GM18511 (cell line): ENCODE data around the gene ESRRG.
"Not testable (repeated sequence)": the region's sequence is repeated elsewhere in the genome, so short reads cannot be mapped to it uniquely, and the experiment has no call there.

ENCODE experiments used
- ATAC-seq: cut with Tn5 transposase; IDR thresholded peaks from one replicate; pipeline ENCODE4 v1.9.1; 2021; ENCODE audit warnings: mild to moderate bottlenecking, moderate library complexity; ENCODE audit not compliant: unreplicated experiment

Gene ESRRG

DNA sequence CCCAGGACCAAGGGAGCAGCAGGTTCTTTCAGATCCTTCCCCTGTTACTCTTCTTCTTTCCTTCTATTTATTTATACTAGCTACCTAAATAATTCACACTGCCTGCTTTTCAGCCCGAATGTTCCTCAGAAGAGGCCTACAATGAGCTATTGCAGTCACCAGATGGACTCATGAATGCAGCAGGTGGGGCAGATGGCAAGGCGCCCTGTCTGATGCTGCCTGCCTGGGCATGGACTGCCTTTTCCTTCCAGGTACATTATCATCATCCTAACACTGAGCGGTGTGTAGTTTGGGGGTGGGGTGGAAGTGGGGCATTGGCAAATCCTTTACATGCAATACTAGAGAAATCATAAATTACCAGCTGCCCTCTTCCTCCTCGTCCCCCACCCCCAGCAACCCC, 17.6 kb downstream of the ESRRG start:
- no peak for ATAC-seq

DNA sequence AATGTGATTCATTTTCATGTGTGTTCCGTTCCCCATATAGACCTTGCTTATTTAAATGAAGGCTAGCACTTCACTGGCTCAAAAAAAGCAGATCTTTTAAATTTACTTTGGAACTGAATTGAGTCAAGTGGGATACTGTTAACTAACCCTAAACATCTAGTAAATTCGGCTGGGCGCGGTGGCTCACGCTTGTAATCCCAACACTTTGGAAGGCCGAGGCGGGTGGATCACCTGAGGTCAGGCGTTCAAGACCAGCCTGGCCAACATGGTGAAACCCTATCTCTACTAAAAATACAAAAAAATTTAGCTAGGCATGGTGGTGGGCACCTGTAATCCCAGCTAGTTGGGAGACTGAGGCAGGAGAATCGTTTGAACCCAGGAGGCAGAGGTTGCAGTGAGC, 19.2 kb downstream of the ESRRG start:
- ATAC-seq, result not testable (repeated sequence)

DNA sequence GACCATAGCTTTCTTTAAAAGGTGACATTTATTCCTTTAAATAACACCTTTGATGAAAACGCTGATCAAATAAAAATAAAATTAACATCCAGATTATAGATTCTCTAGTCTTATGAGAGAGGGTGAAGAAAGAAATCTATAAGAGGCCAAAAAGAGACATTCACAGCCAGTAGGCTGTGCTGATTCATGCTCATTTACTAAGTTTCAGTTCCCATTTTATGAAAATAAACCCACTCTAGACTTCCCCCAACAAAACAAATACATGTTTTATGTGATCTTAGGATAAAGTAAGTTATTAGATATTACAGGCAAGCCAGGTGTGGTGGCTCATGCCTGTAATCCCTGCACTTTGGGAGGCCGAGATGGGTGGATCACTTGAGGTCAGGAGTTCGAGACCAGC, 21.1 kb downstream of the ESRRG start:
- ATAC-seq, result peak; percentile 84

DNA sequence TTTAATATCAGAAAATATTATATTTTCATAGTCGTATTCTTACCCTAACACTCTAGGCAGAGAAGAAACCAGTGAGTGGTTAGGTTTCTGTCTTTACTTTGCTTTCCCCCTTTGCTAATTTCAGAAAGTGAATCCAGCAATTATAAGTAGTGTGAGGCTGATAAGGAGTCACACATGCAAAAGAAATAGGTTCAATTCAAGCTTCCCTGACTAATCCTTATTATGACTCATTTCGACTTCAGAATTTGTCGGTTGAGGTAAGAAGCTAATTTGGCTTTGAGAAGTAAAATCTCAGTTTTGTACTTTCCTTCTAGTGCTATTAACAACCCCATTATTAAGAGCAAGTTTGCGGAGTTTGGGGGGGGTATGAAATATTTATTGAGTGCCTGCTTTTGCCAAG, 22.4 kb downstream of the ESRRG start:
- ATAC-seq, result no peak

DNA sequence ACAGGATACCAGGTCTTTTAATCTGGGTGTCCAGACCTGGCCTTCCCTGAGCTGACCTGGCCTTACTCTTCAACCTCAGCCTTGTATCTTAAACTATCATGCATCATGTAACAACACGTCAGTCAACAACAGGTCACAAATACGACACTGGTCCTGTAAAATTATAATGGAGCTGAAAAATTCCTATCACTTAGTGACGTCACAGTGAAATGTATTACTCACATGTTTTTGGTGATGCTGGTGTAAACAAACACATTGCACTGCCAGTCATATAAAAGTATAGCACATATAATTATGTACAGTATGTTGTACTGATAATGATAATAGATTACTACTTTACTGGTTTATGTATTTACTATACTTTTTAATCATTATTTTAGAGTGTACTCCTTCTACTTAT, 31.5 kb downstream of the ESRRG start:
- no peak for ATAC-seq

DNA sequence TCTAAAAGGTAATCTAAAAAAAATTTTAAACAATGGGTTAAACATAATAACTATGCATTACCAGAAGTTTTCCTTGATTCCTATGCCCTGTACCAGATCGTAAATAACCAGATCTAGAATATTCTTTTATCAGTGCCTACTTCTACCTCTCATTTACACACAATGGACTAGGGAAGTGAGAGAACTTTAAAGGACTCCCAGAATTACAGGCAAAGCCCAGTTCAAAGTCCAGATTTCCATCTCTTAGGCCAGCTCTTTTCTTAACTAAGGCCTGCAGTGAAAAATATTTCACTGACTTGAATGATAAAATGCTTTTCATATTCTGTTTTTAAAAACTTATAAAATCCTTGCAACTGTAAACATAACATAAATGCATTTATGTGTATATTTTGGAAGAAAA, 32.6 kb downstream of the ESRRG start:
- ATAC-seq, result no peak

DNA sequence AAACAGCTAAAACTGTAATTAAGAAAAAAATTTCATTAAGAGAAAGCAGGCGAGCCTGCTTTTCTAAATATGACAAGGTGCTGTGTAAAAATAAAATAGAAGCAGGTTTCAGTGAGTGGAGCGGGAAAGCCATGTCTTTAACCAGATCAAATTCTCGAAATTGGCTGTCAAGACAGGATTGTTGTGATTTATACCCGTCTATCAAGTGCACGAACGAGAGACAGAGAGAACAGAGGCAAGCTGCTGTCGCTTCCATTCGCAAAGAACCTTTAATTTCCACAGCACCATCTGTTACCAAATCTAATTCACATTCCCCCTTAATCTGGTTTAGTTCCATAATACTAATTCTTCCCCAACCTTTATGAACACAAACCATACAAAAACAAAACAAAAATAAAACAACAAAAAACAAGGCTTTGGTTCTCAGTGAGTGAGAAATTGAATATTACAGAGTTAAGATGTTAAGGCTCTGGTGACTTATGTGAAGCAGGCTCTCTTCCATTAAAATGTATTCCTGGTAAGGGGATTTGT, 35.0 kb downstream of the ESRRG start:
- ATAC-seq, result no peak

DNA sequence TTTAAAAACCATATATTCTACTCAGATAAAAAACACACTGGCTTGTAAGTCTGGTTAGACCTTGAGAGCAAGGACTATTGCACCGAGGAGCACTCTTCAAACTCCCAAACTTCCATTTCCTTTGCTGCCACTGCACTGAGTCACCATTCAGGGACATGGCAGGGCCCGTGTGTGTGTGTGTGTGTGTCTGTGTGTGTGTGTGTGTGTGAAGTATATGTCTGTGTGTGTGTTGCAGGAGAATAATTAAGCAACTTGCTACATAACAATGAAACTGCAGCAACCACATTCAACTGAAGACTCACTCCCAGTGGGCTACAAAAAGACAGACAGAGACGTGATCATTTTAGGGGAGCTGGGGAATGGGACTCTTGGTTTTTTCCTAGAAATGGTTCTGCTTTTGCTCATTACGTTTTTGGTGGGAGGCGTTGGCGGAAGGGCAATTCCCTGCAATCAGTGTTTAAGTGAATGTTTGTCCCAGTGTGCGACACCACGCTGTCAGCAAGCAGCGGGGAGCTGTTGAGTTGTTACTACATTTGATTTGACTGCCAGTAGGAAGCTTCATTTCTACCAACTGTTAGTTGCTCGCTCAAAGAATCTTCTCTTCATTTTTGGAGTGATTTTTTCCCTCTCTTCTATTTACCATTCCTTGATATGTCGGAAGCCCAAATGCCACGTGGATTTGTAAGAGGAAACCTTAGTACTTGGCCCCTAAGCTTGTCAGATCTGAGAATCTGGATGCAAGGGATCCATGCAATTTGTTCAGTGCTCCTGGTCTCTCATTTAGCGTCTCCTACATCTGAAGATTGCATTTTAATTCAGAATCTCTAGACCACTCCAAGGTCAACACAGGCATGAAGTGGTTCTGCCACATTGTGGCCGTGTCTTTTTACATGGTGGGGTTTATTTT, 36.1 kb downstream of the ESRRG start:
- ATAC-seq, result no peak

DNA sequence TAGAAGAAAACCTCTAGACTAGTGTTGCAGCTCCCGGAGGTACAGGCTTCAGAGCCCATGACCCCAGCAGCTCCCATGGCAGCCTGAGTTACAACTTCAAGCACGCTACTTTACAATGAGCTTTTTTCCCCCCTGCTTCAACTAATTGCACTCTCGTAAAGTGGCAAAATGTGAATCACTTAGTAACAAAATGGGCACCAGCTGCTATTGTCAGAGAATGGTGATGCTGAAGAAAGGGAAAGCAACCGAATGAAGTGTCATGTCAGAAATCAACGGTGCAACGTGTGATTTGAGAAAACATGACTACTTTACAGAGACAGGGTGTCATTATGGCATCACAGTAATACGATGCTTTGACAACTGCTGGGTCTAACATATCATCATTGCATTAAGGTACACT, 40.5 kb downstream of the ESRRG start:
- no peak for ATAC-seq

DNA sequence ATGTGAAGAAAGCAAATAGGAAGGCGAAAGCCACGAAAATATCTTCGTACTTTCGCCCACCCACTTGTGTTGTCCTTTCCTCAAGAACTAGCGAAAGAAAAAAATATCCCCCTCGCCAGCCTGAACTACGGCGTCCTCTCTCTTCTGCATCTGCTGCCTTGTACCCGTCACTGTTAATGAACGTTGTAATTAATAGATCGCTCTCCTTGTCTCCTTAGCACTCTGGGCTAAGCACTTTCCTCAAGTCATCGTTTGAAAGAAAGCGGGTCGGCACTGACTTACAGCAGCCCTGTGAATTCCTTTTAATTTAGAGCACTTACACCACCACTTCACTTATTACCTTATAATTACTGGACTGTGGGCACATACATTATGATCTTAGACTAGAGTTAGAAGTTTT, 44.1 kb downstream of the ESRRG start:
- ATAC-seq, result no peak

DNA sequence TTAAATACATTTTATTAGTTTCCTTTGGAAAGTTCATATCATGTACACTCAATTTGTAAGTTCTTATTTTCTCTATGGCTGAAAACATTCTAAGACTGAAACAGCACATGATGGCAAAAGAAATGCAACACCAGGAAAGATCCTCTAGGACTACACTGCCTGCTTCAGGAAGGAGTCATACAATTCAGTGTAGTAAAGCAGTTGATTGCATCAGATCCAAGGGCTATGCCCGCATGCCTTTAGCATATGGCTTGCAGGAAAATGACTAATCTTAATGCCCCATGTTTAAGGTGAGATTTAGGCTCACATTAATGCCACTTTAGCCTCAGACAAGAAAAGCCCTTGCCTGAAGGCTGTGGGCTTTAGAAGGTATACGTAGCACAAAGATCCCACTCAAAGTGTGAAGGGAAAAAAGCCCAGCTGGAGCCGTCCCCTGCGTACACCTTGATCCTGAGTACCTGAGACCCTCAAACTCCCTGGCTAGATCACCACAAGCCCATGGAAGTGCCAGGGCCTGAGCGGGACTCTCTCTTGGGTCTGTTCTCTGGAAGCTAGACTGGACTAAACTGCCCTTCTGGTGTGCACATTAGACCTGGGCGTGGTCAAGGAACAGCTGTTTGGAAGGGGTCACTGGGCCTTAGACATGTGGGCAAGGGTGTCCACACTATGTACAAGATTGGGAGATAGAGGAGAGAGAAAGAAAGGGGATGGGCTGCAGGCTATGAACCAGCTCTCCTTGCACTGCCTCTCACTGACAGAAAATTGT, 52.9 kb downstream of the ESRRG start:
- ATAC-seq, result no peak

DNA sequence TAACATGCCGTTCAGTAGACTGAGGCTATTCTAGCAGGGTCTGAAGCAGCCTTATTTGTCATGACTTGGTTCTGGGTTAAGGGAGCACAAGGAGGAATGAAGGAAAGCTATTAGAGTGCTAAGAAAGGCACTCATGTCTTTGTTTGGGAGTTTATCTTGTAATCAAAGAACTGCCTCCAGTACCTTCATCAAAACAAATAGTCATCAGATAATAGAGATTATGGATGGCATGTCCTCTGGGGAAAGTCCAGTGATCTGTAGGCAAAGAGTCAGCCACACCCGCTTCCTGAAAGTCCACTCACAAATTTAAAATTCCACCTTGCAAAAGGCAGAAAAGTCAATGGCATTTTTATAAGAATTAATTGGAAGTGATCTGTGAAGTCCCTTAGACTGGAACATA, 56.8 kb downstream of the ESRRG start:
- ATAC-seq, result no peak

DNA sequence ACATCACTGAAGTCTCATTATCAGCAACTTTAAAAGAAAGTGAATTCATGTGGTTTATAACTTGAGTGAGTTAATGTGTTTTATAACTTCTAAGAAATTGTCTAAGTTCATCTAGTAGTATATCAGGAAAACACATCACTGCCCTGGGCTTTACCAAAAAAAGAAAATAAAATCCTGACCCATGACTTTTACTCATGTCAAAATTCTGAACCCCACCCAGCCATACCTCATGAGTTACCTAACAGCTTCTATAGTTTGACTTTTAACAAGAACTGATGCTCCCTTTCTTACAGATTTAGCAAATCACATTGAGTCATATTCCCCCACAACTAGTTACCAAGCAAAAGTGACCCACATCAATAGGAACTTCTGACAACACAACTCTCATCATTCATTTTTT, 57.4 kb downstream of the ESRRG start:
- ATAC-seq, result no peak

DNA sequence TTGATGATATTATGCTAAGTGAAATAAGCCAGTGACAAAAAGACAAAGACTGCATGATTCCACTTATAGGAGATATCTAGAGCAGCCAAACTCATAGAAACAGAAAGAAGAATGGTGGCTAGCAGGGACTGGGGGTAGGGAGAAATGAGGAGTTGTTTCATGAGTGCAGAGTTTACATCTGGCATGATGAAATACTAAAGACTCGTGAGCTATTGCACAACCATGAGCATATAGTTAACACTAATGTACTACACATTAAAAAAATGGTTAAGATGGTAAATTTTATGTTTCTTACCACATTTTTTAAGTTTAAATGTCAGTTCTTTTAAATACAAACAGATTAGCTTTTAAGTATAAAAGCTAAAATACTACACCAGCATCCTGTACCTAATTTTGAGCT, 57.8 kb downstream of the ESRRG start:
- no peak for ATAC-seq

DNA sequence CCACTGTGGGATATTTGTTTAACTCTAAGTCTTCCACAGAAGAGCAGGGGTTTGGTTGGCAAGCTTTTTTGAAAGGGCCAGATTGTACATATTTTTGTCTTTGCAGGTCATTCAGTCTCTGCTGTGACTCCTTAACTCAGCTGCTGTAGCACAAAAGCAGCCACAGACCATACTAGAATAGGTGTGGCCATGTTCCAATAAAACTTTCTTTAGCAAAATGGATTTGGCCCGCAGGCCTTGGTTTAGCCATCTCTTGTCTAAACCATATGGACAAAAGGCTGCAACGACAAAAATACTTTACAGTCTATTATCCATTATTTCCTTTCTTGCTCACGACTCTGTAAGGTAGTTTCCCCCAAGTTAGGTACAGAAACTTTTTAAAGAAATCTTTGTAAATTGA, 60.5 kb downstream of the ESRRG start:
- no peak for ATAC-seq

DNA sequence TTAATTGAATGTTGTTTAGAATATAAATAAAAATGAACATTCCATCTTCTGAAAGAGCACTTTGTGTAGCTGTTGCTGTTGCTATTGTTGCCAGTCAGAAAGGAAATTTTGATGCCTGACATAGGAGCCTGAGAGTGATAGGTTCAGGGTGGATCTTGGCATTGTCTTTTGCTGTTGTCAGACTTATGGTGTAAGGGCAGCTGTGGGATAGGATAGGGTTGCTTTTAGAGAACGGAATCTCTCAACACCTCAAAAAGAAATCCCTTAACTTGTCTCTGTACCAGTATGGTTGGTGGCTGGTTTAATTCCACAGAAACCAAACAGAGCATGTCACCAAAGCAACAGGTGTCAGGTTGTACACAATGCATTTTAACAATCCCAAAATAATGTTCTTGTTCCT, 62.7 kb downstream of the ESRRG start:
- ATAC-seq, result no peak

DNA sequence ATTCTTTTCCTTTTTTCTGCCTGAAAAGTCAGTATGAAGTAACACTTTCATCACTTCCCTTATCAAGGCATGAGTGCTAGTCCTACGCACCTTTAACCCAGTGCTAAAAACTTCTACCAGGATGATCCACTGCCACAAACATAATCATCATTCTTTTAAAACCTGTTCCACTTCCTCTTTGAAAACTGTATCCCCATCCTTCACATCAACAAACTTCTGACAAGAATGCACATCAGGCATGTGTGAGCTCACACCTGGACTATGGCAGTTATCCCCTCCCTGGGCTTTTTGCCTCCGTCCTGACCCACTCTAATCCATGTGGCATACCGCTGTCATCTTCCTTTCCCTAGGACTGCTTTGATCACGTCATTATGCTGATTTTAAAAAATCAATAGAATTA, 70.2 kb downstream of the ESRRG start:
- ATAC-seq, result no peak

DNA sequence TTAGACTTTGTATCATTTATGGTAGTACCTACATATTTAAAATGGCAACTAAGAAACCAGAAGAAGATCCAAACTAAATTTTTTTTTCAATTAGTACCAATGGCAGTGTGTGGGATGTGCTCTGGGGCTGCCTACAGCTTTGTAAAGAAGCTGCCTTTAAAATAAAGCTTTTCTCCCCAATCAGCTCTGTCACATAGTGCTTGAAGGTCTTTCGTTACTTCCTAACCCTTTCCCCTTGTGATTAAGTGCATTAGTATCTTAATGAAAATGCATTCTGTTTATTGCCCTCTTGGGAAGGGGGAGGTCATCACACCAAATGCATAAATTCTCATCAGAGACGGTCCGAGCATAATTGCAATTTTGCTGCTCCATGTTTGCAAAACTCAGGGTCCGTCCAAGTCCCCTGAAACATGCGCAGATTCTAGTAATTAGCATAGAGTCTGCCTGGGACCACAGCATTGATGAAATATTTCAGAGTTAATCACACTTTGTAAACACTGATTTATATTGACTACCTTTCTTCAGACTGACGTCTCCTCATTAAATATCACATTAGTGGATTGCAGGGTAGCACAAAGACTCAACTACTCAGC, 71.3 kb downstream of the ESRRG start:
- ATAC-seq, result no peak

DNA sequence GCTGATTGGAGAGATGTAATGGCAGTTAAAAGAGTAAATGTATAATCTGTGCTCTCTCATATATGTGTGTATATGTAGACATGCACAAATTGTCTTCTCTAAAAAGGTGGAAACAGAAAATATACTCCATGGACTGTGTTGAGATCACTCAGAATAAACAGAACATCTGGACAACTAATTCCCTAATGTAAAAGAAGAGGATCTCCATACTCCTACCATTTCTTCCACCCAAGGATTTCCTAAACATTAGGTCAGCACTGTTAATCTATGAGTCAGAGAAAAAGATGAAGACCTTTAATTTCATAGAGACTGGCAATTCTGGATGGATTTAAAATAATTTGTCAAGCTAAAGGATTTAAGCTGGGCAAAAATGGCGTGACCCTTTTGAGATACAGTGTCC, 80.1 kb downstream of the ESRRG start:
- ATAC-seq, result no peak

DNA sequence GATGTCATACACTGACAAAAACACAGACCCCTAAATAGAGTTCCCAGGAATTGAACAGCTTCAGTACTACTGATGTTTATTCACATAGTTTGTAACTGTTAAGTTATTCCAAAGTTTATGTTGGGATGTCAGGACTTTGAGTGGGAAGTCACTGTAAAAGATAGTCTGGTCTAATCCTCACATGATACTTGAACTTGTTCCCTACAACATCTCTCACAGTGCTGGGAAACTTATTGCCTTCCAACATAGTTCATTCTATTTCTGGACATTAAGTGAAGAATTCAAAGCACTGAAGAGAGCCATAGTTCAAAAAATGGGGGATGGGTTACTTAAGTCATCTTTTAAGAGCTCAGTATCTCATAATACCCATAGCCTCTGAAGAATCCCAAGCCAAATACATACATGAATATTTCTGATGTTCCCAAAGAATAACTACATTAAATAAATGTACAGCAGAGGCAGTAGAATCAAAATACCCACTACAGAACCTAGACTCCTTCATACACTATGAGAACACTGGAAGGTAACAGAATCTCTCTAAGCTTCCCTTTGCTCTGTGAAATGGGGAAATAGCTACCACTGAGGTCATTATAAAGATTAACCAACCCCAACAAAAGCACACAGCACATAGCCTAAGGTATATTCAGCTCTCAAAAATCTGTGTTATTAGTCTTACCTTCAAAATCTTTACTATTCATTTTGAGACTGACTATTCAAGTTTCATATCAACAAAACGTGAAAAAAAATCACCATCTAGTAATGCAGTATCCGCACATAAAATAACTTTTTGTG, 81.4 kb downstream of the ESRRG start:
- no peak for ATAC-seq

DNA sequence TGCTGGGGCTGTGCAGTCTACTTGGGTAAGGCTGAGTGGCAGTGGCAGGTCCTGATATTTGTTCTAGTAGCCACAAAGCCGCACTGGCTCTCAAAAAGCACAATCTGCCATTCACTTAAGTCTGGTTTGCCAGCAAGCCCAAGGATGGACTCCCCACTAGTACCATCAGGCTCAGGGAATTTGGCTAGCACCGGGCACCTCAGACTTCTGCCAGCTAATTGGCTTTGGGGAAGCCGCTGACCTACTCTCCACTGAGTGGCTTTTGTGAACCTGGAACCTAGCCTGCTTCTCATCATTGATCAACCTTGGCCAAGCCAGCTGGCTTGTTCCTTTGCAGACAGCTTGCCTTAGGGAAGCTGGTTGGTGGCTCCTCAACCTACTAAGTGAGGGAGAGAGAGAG, 83.1 kb downstream of the ESRRG start:
- no peak for ATAC-seq
